ENCODE results near the gene IMPA2.

Gene IMPA2

GRCh38 chr18:11991021-11991795 lies 9.9 kb downstream of the IMPA2 start:
- no peak for DNase-seq (ENCODE audit: low read depth)

GRCh38 chr18:11992096-11992790 lies 10.9 kb downstream of the IMPA2 start:
- DNase-seq (ENCODE audit: low read depth), result no peak

GRCh38 chr18:11993264-11993916 lies 12.1 kb downstream of the IMPA2 start:
- DNase-seq (ENCODE audit: low read depth), result no peak

- DNase-seq (ENCODE audit: low read depth), result no peak
Observed at GRCh38 chr18:11994336-11994702, 13.0 kb downstream of the IMPA2 start.

- no peak for DNase-seq (ENCODE audit: low read depth)
Observed at GRCh38 chr18:11994703-11995444, 13.6 kb downstream of the IMPA2 start.

GRCh38 chr18:11995445-11996189 lies 14.3 kb downstream of the IMPA2 start:
- peak; percentile 14 for DNase-seq (ENCODE audit: low read depth)

- DNase-seq (ENCODE audit: low read depth), result no peak
Observed at GRCh38 chr18:11996190-11996754, 15.0 kb downstream of the IMPA2 start.

- DNase-seq (ENCODE audit: low read depth), result no peak
Observed at GRCh38 chr18:11996907-11997306, 15.6 kb downstream of the IMPA2 start.

GRCh38 chr18:11997466-11997865 lies 16.2 kb downstream of the IMPA2 start:
- no peak for DNase-seq (ENCODE audit: low read depth)

GRCh38 chr18:11998193-11998592 lies 16.9 kb downstream of the IMPA2 start:
- DNase-seq (ENCODE audit: low read depth), result no peak

- DNase-seq (ENCODE audit: low read depth), result no peak
Observed at GRCh38 chr18:11999429-11999828, 18.1 kb downstream of the IMPA2 start.

- no peak for DNase-seq (ENCODE audit: low read depth)
Observed at GRCh38 chr18:12000072-12000659, 18.9 kb downstream of the IMPA2 start.

- DNase-seq (ENCODE audit: low read depth), result no peak
Observed at GRCh38 chr18:12001421-12001820, 20.1 kb downstream of the IMPA2 start.

GRCh38 chr18:12003894-12004293 lies 22.6 kb downstream of the IMPA2 start:
- DNase-seq (ENCODE audit: low read depth), result no peak

GRCh38 chr18:12005538-12006487 lies 24.5 kb downstream of the IMPA2 start:
- DNase-seq (ENCODE audit: low read depth), result no peak

GRCh38 chr18:12006488-12006840 lies 25.2 kb downstream of the IMPA2 start:
- no peak for DNase-seq (ENCODE audit: low read depth)

- no peak for DNase-seq (ENCODE audit: low read depth)
Observed at GRCh38 chr18:12007063-12007462, 25.8 kb downstream of the IMPA2 start.

GRCh38 chr18:12008181-12008767 lies 27.0 kb downstream of the IMPA2 start:
- no peak for DNase-seq (ENCODE audit: low read depth)

GRCh38 chr18:12008842-12009580 lies 27.7 kb downstream of the IMPA2 start:
- no peak for DNase-seq (ENCODE audit: low read depth)
